Skeletal muscle tissue (tissue), 1 donor: ENCODE measurements around the gene PLAGL2. TPM values are rescaled to one million over a fixed set of nuclear protein-coding genes. Genes with fewer than 3 reads are reported as not detected.

Source experiments
- total RNA-seq: library from RNA; depleted of rRNA; stranded (reverse); fragments of >200 nt; gene quantifications from one replicate; pipeline ENCODE4 v1.2.3, GENCODE V29; 2014

The PLAGL2 gene
- total RNA-seq, 1 donor from 2014 or later = 2.1 TPM

Other genes with a start within 250 kb of the PLAGL2 start
- not detected for gene XKR7, start 239.6 kb downstream of the PLAGL2 start, total RNA-seq
- gene CCM2L, start 197.3 kb downstream of the PLAGL2 start, total RNA-seq = 4.7 TPM
- gene HCK, start 155.5 kb downstream of the PLAGL2 start, total RNA-seq = 8.4 TPM
- gene TM9SF4, start 98.0 kb downstream of the PLAGL2 start, total RNA-seq = 18.8 TPM
- gene POFUT1, start 137 bp upstream of the PLAGL2 start, total RNA-seq = 20.4 TPM
- 10.4 TPM for gene KIF3B, start 69.9 kb upstream of the PLAGL2 start, total RNA-seq
- 86.1 TPM for gene ASXL1, start 150.6 kb upstream of the PLAGL2 start, total RNA-seq